ENCODE measurements around the gene AFDN.

GRCh38 chr6:167827583-167828324, 1.0 kb downstream of the AFDN start:
- TF ChIP-seq HCFC1 (IDR thresholded peaks at IDR 0.05; ENCODE audit: low read length) (no peak), PAX8 (IDR thresholded peaks at IDR 0.05) (no peak), CTCF (IDR thresholded peaks at IDR 0.05 in 2 of 3, conservative IDR thresholded peaks at IDR 0.05 in 1 of 3; ENCODE audit: control insufficient read depth in 2 of 3, extremely low read depth in 1 of 3, insufficient read depth in 1 of 3, low read depth in 3 of 3, low read length in 3 of 3) (no peak), TBL1XR1 (IDR thresholded peaks at IDR 0.05; ENCODE audit: low read depth, low read length) (no peak), ETV6 (conservative IDR thresholded peaks at IDR 0.05 in 1 of 2, IDR thresholded peaks at IDR 0.05 in 1 of 2; ENCODE audit: borderline replicate concordance in 1 of 2, low read depth in 1 of 2) (no peak), EZH2 (IDR thresholded peaks at IDR 0.05; ENCODE audit: borderline replicate concordance, control insufficient read depth, low read depth, low read length) (no peak), BRCA1 (IDR thresholded peaks at IDR 0.05; ENCODE audit: low read depth, low read length) (no peak), ZBTB11 (CRISPR knock-in tag; IDR thresholded peaks at IDR 0.05) (no peak), BACH1 (IDR thresholded peaks at IDR 0.05; ENCODE audit: borderline replicate concordance) (no peak), POLR2A (IDR thresholded peaks at IDR 0.05; ENCODE audit: low read depth, low read length) (no peak), GABPA (IDR thresholded peaks at IDR 0.05; ENCODE audit: low read depth) (no peak), CREM (IDR thresholded peaks at IDR 0.05; ENCODE audit: low read depth) (0 out of 2 replicates have a peak, but pooled peaks have one; percentile 4)
- TF ChIP-seq, protein P1, sequence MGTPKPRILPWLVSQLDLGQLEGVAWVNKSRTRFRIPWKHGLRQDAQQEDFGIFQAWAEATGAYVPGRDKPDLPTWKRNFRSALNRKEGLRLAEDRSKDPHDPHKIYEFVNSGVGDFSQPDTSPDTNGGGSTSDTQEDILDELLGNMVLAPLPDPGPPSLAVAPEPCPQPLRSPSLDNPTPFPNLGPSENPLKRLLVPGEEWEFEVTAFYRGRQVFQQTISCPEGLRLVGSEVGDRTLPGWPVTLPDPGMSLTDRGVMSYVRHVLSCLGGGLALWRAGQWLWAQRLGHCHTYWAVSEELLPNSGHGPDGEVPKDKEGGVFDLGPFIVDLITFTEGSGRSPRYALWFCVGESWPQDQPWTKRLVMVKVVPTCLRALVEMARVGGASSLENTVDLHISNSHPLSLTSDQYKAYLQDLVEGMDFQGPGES (IDR thresholded peaks at IDR 0.05) = no peak

All from GM12878 (cell line).